Measurements from ENCODE around the gene CACNG3.
"Not testable (repeated sequence)": the region's sequence is repeated elsewhere in the genome, so short reads cannot be mapped to it uniquely, and the experiment has no call there.

Gene CACNG3

GRCh38 chr16:24281466-24281865, 25.3 kb downstream of the CACNG3 start:
- Histone ChIP-seq H3K9ac (ENCODE audit: low read length) (no peak overlapping the region), H3K27ac (ENCODE audit: low read depth, low read length) (no peak overlapping the region)

GRCh38 chr16:24282141-24282540, 26.0 kb downstream of the CACNG3 start:
- Histone ChIP-seq H3K4me3 (ENCODE audit: low read depth in 1 of 2, low read length in 2 of 2) (no peak overlapping the region), H3K9me3 (ENCODE audit: low read length) (no peaks in the 10 kb centered on the region), H3K9ac (ENCODE audit: low read length) (no peak overlapping the region), H3K36me3 (ENCODE audit: insufficient read depth, low read length) (no peaks in the 10 kb centered on the region), H3K4me1 (ENCODE audit: insufficient read depth, low read length) (no peaks in the 10 kb centered on the region), H3K27ac (ENCODE audit: low read depth, low read length) (no peak overlapping the region), H3K27me3 (ENCODE audit: control insufficient read depth in 1 of 2, insufficient read depth in 2 of 2, low read length in 2 of 2) (no peaks in the 10 kb centered on the region)

More at GRCh38 chr16:24281466-24281865, 25.3 kb downstream of the CACNG3 start:
- Histone ChIP-seq H3K36me3 (ENCODE audit: insufficient read depth, low read length) (no peaks in the 10 kb centered on the region), H3K4me3 (ENCODE audit: low read depth in 1 of 2, low read length in 2 of 2) (no peak overlapping the region), H3K9me3 (ENCODE audit: low read length) (no peaks in the 10 kb centered on the region), H3K27me3 (ENCODE audit: control insufficient read depth in 1 of 2, insufficient read depth in 2 of 2, low read length in 2 of 2) (no peaks in the 10 kb centered on the region), H3K4me1 (ENCODE audit: insufficient read depth, low read length) (no peaks in the 10 kb centered on the region)

DNA sequence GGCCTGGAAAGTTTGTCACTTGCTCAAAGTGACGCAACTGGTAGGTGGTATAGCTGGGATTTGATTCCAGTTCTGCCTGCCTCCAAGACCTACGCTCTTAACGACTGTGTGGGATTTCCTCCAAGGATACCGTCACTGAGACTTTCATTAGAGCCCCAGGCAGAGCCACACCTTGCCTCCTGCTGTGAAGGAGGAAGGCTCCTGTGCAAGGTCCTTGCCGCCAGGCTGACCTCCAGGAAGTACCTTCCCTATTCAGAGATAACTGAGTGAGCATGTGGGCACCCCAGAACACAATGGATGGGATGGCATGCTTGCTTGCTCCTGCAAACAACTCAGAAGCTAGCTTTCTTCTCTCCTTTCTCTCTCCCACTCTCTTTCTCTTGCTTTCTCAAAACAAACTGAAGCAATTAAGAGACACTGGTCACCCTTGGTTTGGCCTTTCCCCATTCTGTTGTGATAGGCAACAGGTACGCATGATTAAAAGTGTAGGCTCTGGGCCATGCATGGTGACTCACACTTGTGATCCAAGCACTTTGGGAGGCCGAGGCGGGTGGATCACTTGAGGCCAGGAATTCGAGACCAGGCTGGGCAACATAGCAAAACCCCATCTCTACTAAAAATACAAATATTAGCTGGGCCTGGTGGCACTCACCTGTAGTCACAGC, 30.7 kb downstream of the CACNG3 start:
- no peaks in the 10 kb centered on the region for H3K36me3 ChIP-seq (ENCODE audit: insufficient read depth, low read length)
- H3K27ac ChIP-seq (ENCODE audit: low read depth, low read length) = no peak overlapping the region
- no peak overlapping the region for H3K4me3 ChIP-seq (ENCODE audit: low read depth in 1 of 2, low read length in 2 of 2)
- H3K9ac ChIP-seq (ENCODE audit: low read length) = no peak overlapping the region
- no peaks in the 10 kb centered on the region for H3K4me1 ChIP-seq (ENCODE audit: insufficient read depth, low read length)
- H3K27me3 ChIP-seq (ENCODE audit: control insufficient read depth in 1 of 2, insufficient read depth in 2 of 2, low read length in 2 of 2) = no peaks in the 10 kb centered on the region
- no peaks in the 10 kb centered on the region for H3K9me3 ChIP-seq (ENCODE audit: low read length)

- Histone ChIP-seq H3K27me3 (ENCODE audit: control insufficient read depth in 1 of 2, insufficient read depth in 2 of 2, low read length in 2 of 2) (no peaks in the 10 kb centered on the region), H3K9me3 (ENCODE audit: low read length) (no peaks in the 10 kb centered on the region), H3K4me3 (ENCODE audit: low read depth in 1 of 2, low read length in 2 of 2) (no peak overlapping the region), H3K36me3 (ENCODE audit: insufficient read depth, low read length) (no peaks in the 10 kb centered on the region), H3K9ac (ENCODE audit: low read length) (no peak overlapping the region), H3K4me1 (ENCODE audit: insufficient read depth, low read length) (no peaks in the 10 kb centered on the region), H3K27ac (ENCODE audit: low read depth, low read length) (no peak overlapping the region)
Measured at GRCh38 chr16:24288516-24288915, 32.4 kb downstream of the CACNG3 start.

GRCh38 chr16:24289166-24289700, 33.1 kb downstream of the CACNG3 start:
- Histone ChIP-seq H3K9ac (ENCODE audit: low read length) (no peak overlapping the region), H3K27ac (ENCODE audit: low read depth, low read length) (no peak overlapping the region), H3K36me3 (ENCODE audit: insufficient read depth, low read length) (no peaks in the 10 kb centered on the region), H3K27me3 (ENCODE audit: control insufficient read depth in 1 of 2, insufficient read depth in 2 of 2, low read length in 2 of 2) (no peaks in the 10 kb centered on the region), H3K4me3 (ENCODE audit: low read depth in 1 of 2, low read length in 2 of 2) (no peak overlapping the region), H3K4me1 (ENCODE audit: insufficient read depth, low read length) (no peaks in the 10 kb centered on the region), H3K9me3 (ENCODE audit: low read length) (no peaks in the 10 kb centered on the region)

DNA sequence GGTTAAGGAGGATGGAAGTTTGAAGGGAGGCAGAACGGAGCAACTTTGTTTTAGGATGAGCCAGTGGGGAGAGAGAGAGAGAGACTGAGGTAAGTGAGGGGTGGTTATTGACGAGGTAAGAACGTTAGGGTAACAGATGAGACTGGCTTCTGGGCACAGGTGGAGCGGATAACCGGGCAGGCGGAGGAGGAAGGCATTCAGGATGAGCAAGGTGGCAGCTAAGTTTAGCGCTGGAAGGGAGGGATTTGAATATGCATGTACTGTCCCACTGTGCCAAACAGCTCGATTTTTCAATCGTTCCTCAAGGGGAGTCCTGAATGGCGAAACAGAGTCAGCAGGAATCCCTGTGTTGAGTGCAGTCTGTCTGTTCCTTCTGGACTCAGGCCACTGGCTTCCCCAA, 35.8 kb downstream of the CACNG3 start:
- H3K4me1 ChIP-seq (ENCODE audit: insufficient read depth, low read length) = no peaks in the 10 kb centered on the region
- H3K4me3 ChIP-seq (ENCODE audit: low read depth in 1 of 2, low read length in 2 of 2) = no peak overlapping the region
- H3K36me3 ChIP-seq (ENCODE audit: insufficient read depth, low read length) = no peaks in the 10 kb centered on the region
- no peaks in the 10 kb centered on the region for H3K27me3 ChIP-seq (ENCODE audit: control insufficient read depth in 1 of 2, insufficient read depth in 2 of 2, low read length in 2 of 2)
- no peak overlapping the region for H3K27ac ChIP-seq (ENCODE audit: low read depth, low read length)
- no peaks in the 10 kb centered on the region for H3K9me3 ChIP-seq (ENCODE audit: low read length)
- H3K9ac ChIP-seq (ENCODE audit: low read length) = no peak overlapping the region

GRCh38 chr16:24294131-24294530, 38.0 kb downstream of the CACNG3 start:
- H3K27ac ChIP-seq (ENCODE audit: low read depth, low read length) = no peak overlapping the region

GRCh38 chr16:24297375-24297774, 41.2 kb downstream of the CACNG3 start:
- Histone ChIP-seq H3K4me1 (ENCODE audit: insufficient read depth, low read length) (no peaks in the 10 kb centered on the region), H3K27me3 (ENCODE audit: control insufficient read depth in 1 of 2, insufficient read depth in 2 of 2, low read length in 2 of 2) (no peaks in the 10 kb centered on the region), H3K9me3 (ENCODE audit: low read length) (no peaks in the 10 kb centered on the region), H3K36me3 (ENCODE audit: insufficient read depth, low read length) (no peaks in the 10 kb centered on the region), H3K9ac (ENCODE audit: low read length) (no peak overlapping the region), H3K4me3 (ENCODE audit: low read depth in 1 of 2, low read length in 2 of 2) (no peak overlapping the region), H3K27ac (ENCODE audit: low read depth, low read length) (no peak overlapping the region)

More at GRCh38 chr16:24294131-24294530, 38.0 kb downstream of the CACNG3 start:
- no peaks in the 10 kb centered on the region for H3K9me3 ChIP-seq (ENCODE audit: low read length)
- no peaks in the 10 kb centered on the region for H3K4me1 ChIP-seq (ENCODE audit: insufficient read depth, low read length)
- no peaks in the 10 kb centered on the region for H3K27me3 ChIP-seq (ENCODE audit: control insufficient read depth in 1 of 2, insufficient read depth in 2 of 2, low read length in 2 of 2)
- H3K36me3 ChIP-seq (ENCODE audit: insufficient read depth, low read length) = no peaks in the 10 kb centered on the region
- no peak overlapping the region for H3K9ac ChIP-seq (ENCODE audit: low read length)
- H3K4me3 ChIP-seq (ENCODE audit: low read depth in 1 of 2, low read length in 2 of 2) = no peak overlapping the region

DNA sequence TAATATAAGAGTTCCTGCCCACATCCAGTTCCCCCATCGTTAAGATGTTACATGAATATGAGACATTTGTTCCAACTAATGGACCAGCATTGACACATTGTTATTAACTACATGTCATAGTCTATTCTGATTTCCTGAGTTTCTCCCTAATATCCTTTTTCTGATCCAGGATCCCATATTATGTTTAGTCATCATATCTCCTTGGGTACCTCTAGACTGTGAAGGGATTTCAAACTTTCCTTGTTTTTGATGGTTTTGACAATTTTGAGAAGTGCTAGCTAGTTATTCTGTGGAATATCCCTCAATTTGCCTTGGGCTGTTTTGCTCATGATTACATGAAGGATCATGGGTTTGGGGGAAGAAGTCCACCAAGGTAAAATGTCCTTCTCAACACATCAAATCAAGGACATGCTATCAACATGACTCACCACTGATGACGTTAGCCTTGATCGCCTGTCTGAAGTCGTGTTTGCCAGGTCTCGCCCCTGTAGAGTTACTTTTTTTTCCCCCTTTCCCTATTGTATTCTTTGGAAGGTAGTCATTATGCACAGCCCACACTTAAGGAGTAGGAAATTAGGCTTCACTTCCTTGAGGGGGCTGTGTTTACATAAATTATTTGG, 42.5 kb downstream of the CACNG3 start:
- H3K27me3 ChIP-seq (ENCODE audit: control insufficient read depth in 1 of 2, insufficient read depth in 2 of 2, low read length in 2 of 2) = no peaks in the 10 kb centered on the region
- H3K27ac ChIP-seq (ENCODE audit: low read depth, low read length) = no peak overlapping the region
- no peak overlapping the region for H3K9ac ChIP-seq (ENCODE audit: low read length)
- H3K9me3 ChIP-seq (ENCODE audit: low read length) = no peaks in the 10 kb centered on the region
- H3K4me3 ChIP-seq (ENCODE audit: low read depth in 1 of 2, low read length in 2 of 2) = no peak overlapping the region
- no peaks in the 10 kb centered on the region for H3K4me1 ChIP-seq (ENCODE audit: insufficient read depth, low read length)
- H3K36me3 ChIP-seq (ENCODE audit: insufficient read depth, low read length) = no peaks in the 10 kb centered on the region

DNA sequence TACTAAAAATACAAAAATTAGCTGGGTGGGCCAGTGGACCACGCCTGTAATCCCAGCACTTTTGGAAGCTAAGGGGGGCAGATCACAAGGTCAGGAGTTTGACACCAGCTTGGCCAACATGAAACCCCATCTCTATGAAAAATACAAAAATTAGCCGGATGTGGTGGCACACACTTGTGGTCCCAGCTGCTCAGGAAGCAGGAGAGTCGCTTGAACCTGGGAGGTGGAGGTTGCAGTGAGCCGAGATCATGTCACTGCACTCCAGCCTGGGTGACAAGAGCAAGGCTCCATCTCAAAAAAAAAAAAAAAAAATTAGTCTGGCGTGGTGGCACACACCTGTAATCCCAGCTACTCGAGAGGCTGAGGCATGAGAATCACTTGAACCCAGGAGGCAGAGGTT, 44.6 kb downstream of the CACNG3 start:
- H3K27me3 ChIP-seq (ENCODE audit: control insufficient read depth in 1 of 2, insufficient read depth in 2 of 2, low read length in 2 of 2); H3K36me3 ChIP-seq (ENCODE audit: insufficient read depth, low read length); H3K9me3 ChIP-seq (ENCODE audit: low read length); H3K4me1 ChIP-seq (ENCODE audit: insufficient read depth, low read length); H3K4me3 ChIP-seq (ENCODE audit: low read depth in 1 of 2, low read length in 2 of 2); H3K27ac ChIP-seq (ENCODE audit: low read depth, low read length); H3K9ac ChIP-seq (ENCODE audit: low read length): not testable (repeated sequence)

DNA sequence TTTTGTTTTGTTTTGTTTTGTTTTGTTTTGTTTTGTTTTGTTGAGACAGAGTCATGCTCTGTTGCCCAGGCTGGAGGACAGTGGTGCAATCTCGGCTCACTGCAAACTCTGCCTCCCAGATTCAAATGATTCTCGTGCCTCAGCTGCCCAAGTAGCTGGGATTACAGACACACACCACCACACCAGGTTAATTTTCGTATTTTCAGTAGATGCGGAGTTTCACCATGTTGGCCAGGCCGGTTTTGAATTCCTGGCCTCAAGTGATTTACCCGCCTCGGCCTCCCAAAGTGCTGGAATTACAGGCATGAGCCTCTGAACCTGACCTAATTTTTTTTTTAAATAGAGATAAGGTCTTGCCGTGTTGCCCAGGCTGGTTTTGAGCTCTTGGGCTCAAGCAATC, 46.5 kb downstream of the CACNG3 start:
- Histone ChIP-seq H3K9ac (ENCODE audit: low read length) (no peak overlapping the region), H3K27me3 (ENCODE audit: control insufficient read depth in 1 of 2, insufficient read depth in 2 of 2, low read length in 2 of 2) (no peaks in the 10 kb centered on the region), H3K36me3 (ENCODE audit: insufficient read depth, low read length) (no peaks in the 10 kb centered on the region)

GRCh38 chr16:24308200-24308599, 52.1 kb downstream of the CACNG3 start:
- Histone ChIP-seq H3K4me1 (ENCODE audit: insufficient read depth, low read length) (no peaks in the 10 kb centered on the region), H3K27me3 (ENCODE audit: control insufficient read depth in 1 of 2, insufficient read depth in 2 of 2, low read length in 2 of 2) (no peaks in the 10 kb centered on the region), H3K9ac (ENCODE audit: low read length) (no peak overlapping the region), H3K9me3 (ENCODE audit: low read length) (no peaks in the 10 kb centered on the region), H3K4me3 (ENCODE audit: low read depth in 1 of 2, low read length in 2 of 2) (no peak overlapping the region), H3K36me3 (ENCODE audit: insufficient read depth, low read length) (no peaks in the 10 kb centered on the region), H3K27ac (ENCODE audit: low read depth, low read length) (no peak overlapping the region)

More for the DNA sequence above, 46.5 kb downstream of the CACNG3 start:
- Histone ChIP-seq H3K27ac (ENCODE audit: low read depth, low read length) (no peak overlapping the region), H3K4me1 (ENCODE audit: insufficient read depth, low read length) (no peaks in the 10 kb centered on the region), H3K4me3 (ENCODE audit: low read depth in 1 of 2, low read length in 2 of 2) (no peak overlapping the region), H3K9me3 (ENCODE audit: low read length) (no peaks in the 10 kb centered on the region)

All from muscle layer of colon (tissue), 2 donors.